ENCODE data around the gene FXR1.

- TF ChIP-seq CTCF (IDR thresholded peaks at IDR 0.05) = no peak
- no peak for TF ChIP-seq ZFX (IDR thresholded peaks at IDR 0.05; ENCODE audit: borderline replicate concordance)
Measured at GRCh38 chr3:181008796-181009195, 96.3 kb downstream of the FXR1 start.
